Central memory CD4-positive, alpha-beta T cell (primary cell): ENCODE results near the gene NEDD4L.

ENCODE experiments used
- DNase-seq: peaks from one replicate; pipeline ENCODE4 v3.0.0; 2022

NEDD4L gene

GRCh38 chr18:58324824-58325480, 280.9 kb downstream of the NEDD4L start:
- no peak for DNase-seq

- DNase-seq = no peak
These were observed 281.5 kb downstream of the NEDD4L start for GRCh38 chr18:58325494-58325893.

GRCh38 chr18:58334061-58334460, 290.0 kb downstream of the NEDD4L start:
- DNase-seq = no peak

- no peak for DNase-seq
These were observed 291.2 kb downstream of the NEDD4L start for GRCh38 chr18:58335223-58335622.

GRCh38 chr18:58335821-58336220, 291.8 kb downstream of the NEDD4L start:
- DNase-seq = no peak

GRCh38 chr18:58336605-58337004, 292.6 kb downstream of the NEDD4L start:
- DNase-seq = no peak

- DNase-seq = no peak
These were observed 293.3 kb downstream of the NEDD4L start for GRCh38 chr18:58337285-58337684.

- no peak for DNase-seq
These were observed 293.7 kb downstream of the NEDD4L start for GRCh38 chr18:58337686-58338085.

- no peak for DNase-seq
These were observed 294.1 kb downstream of the NEDD4L start for GRCh38 chr18:58338141-58338540.

- no peak for DNase-seq
These were observed 295.1 kb downstream of the NEDD4L start for GRCh38 chr18:58338961-58339592.

- no peak for DNase-seq
These were observed 295.9 kb downstream of the NEDD4L start for GRCh38 chr18:58339890-58340289.

GRCh38 chr18:58341916-58342315, 297.9 kb downstream of the NEDD4L start:
- no peak for DNase-seq

GRCh38 chr18:58344080-58344670, 300.1 kb downstream of the NEDD4L start:
- no peak for DNase-seq

GRCh38 chr18:58344861-58345463, 300.9 kb downstream of the NEDD4L start:
- DNase-seq = no peak

- DNase-seq = no peak
These were observed 301.8 kb downstream of the NEDD4L start for GRCh38 chr18:58345875-58346274.

- DNase-seq = no peak
These were observed 303.1 kb downstream of the NEDD4L start for GRCh38 chr18:58347135-58347534.

- no peak for DNase-seq
These were observed 304.5 kb downstream of the NEDD4L start for GRCh38 chr18:58348517-58348916.

- no peak for DNase-seq
These were observed 304.9 kb downstream of the NEDD4L start for GRCh38 chr18:58348951-58349350.

- DNase-seq = no peak
These were observed 305.6 kb downstream of the NEDD4L start for GRCh38 chr18:58349650-58350049.

GRCh38 chr18:58350526-58350925, 306.5 kb downstream of the NEDD4L start:
- no peak for DNase-seq

GRCh38 chr18:58351776-58352175, 307.8 kb downstream of the NEDD4L start:
- no peak for DNase-seq

- DNase-seq = no peak
These were observed 309.6 kb downstream of the NEDD4L start for GRCh38 chr18:58353581-58353980.

- DNase-seq = no peak
These were observed 310.0 kb downstream of the NEDD4L start for GRCh38 chr18:58354051-58354450.

GRCh38 chr18:58354791-58355190, 310.8 kb downstream of the NEDD4L start:
- DNase-seq = no peak
